NCI-H1436 (cell line): ENCODE data around the gene NHEJ1.
A peak's percentile ranks its signal among the peaks of the same experiment; 100 is the strongest.

Source experiments
- DNase-seq: peaks from one replicate; lab custom pipeline; 2025; lab: John Stamatoyannopoulos, UW

Gene NHEJ1

DNA sequence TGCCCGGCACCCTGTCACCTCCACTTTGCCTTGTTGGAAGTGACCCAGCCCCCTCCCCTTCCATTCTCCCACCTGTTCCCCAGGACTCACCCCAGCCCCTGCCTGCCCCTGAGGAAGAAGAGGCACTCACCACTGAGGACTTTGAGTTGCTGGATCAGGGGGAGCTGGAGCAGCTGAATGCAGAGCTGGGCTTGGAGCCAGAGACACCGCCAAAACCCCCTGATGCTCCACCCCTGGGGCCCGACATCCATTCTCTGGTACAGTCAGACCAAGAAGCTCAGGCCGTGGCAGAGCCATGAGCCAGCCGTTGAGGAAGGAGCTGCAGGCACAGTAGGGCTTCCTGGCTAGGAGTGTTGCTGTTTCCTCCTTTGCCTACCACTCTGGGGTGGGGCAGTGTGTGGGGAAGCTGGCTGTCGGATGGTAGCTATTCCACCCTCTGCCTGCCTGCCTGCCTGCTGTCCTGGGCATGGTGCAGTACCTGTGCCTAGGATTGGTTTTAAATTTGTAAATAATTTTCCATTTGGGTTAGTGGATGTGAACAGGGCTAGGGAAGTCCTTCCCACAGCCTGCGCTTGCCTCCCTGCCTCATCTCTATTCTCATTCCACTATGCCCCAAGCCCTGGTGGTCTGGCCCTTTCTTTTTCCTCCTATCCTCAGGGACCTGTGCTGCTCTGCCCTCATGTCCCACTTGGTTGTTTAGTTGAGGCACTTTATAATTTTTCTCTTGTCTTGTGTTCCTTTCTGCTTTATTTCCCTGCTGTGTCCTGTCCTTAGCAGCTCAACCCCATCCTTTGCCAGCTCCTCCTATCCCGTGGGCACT lies 21.9 kb upstream of the NHEJ1 start:
- DNase-seq = no peak

DNA sequence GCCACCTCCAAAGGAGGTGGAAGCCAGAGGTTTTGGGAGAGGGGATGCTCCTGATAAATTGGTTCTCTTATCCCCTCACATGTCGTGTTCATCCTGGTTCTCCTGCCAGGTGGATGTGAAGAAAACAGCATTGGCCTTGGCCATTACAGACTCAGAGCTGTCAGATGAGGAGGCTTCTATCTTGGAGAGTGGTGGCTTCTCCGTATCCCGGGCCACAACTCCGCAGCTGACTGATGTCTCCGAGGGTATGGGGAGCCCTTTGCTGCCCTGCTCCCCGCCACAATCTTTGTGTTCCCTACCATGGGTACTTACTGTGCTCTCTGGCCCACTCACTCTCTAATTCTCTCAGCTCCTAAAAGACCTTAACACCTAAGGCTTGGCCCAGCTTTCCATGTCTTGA lies 20.9 kb upstream of the NHEJ1 start:
- no peak for DNase-seq

DNA sequence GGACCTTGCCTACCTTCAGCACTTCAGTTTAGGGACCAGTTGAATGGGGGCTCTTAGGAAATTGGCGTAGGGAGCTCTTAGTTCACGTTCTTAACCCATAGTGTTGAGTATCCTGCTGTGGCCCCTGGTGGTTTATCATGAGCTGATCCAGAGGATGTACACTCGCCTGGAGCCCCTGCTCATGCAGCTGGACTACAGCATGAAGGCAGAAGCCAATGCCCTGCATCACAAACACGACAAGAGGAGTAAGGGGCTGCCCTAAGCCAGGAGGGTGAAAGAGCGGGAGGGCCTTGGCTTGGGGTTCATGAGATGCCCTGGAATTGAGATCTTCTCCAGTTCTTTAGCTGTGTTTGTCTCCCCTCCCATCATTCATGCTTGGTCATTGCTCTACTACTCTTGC lies 20.3 kb upstream of the NHEJ1 start:
- no peak for DNase-seq

DNA sequence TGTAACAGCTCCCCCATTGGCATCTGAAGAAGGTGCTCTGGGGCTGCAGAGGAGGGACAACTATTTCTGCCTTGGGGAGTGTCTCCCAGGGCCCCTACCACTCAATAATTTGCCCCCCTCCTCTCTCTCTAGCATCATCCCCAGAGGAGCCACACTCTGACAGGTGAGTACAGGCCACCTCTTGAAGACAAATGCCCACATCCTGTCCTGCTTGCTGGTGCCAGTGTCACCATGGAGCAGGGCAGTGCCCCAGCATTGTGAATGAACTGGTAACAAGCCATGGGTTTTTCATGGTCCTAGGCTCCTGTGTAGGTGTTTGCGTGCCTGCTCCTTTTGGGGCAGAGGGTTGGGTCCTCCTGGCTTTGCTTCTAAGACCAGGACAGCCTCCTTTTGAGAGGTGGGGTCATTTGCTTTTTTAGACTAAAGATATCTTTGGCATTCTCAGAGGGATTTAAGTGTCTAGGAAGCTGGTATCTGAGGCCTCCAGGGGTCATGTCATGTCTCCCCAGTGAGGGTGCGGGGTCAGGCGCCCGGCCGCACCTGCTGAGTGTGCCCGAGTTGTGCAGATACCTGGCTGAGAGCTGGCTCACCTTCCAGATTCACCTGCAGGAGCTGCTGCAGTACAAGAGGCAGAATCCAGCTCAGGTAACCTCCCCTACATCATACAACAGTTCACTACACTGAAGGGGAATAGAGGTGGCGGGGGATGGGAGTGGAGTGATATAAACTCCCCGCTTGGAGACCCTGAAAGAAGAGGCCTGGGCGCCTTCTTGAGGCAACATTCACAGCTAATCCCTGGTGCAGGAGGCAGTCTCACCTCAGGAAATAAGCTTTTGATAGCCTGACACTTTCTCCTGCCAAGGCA lies 19.2 kb upstream of the NHEJ1 start:
- DNase-seq = no peak

DNA sequence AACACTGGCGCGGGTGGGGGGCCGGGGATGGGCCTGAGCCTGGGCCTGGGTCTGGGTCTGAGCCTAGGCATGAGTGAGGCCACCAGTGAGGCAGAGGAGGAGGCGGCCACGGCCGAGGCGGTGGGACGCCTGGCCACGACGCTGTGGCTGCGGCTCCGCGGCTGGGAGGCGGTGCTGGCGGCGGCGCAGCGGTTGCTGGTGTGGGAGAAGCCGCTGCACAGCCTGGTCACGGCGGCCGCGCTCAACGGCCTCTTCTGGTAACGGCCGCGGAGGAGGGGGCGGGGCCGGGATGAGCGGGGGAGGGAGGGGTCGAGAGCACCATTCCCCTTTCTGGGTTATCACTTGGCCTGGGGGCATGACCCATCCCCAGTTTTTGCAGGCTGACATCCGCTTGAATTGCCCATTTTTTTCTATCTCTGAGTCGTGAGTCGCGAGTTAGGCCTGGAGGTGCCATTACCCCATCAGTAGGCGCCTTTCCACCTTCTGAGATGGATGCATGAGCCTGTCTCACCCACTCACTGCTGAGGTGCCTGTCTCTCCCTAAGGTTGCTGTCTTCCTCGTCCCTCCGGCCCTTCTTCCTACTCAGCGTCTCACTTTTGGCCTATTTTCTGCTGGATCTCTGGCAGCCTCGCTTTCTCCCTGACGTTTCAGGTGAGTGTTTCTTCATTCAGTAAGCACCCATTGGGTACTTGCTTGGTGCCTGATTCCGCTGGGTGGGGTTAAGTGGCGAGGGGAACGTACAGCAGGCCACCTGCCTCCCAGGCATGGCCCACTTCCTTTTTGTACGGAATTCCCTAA lies 18.0 kb upstream of the NHEJ1 start:
- DNase-seq = no peak

DNA sequence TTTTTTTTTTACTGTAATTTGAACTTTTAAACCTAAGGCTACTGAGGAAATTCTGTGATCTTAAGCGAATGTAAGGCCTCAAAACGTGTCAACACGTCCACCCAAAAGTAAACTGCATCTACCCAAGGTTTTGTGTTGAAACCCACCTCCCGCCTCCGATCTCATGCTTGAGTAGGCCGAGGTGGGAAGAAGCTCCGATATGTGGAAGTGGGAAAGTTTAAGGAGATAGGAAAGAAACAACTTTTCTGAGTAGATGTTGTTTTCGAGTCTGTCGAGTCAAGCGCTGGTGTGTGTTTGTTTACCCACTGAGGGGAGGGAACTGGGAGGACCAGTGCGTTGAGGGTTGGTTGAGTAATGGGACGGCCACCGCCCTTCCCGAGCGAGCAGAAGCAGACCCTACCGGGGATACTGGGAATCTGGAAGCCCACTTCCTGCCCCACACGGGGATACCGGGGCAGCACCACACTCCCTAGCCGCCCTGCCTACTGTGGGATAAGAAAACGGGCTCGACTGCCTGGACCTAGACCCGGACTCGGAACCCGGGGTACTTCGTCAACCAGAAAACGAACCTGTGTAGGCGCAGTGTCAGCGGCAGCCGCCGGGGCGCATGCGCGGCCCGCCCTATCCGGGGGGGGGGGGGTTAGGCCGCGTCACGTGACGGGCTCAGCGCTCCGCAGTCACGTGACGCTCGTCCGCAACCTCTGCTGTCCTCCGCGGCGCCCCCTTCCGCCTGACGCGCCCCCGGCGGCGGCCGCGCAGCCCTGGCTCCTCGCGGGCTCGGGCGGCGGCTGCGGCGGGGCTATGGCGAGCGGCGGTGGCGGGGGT lies 17.1 kb upstream of the NHEJ1 start, which contains the start of gene RETREG2:
RETREG2 (plus strand) TSS at position 724 of the 825 bp plus-strand sequence; CDS start at position 802, 78 bp downstream.
- peak; percentile 85 for DNase-seq

DNA sequence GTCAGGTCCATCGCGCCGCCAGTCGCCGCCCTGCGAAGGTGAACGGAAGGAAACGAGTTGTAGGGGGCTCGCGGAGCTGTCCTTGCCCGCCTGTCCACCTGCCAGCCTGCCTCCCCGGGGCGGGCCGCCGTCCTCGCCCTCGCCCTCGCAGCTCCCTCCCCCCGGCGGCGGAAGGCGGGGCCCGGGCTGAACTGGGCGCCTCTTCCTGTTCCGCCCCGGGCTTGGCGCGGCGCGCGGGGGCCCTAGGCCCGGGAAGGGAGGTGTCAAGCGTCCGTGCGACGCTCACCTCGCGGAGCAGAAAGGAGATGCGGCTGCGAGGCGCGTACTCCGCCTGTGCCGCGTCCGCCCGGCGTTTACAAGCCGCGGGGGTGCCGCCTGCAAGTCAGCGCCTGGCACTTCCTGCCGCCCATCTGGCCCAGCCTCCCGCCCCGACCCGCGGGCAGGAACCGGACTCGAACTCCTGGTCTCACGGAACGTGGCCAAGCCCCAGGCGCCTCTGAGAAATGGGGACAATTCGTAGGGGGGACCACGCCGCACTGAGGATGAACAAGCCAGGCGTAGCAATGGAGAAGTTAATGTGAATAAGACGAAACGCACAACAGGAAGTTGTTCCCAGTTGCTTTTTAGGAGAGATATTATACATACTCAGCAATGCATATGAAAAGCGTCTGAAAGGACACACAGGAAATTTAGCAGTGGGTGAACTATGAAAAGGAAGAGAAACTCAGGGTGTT lies 16.4 kb upstream of the NHEJ1 start, which contains the start of gene CNPPD1:
CNPPD1 (minus strand) TSS at position 108 of the 734 bp plus-strand sequence; CDS start at position 11, 97 bp downstream.
- peak; percentile 72 for DNase-seq

DNA sequence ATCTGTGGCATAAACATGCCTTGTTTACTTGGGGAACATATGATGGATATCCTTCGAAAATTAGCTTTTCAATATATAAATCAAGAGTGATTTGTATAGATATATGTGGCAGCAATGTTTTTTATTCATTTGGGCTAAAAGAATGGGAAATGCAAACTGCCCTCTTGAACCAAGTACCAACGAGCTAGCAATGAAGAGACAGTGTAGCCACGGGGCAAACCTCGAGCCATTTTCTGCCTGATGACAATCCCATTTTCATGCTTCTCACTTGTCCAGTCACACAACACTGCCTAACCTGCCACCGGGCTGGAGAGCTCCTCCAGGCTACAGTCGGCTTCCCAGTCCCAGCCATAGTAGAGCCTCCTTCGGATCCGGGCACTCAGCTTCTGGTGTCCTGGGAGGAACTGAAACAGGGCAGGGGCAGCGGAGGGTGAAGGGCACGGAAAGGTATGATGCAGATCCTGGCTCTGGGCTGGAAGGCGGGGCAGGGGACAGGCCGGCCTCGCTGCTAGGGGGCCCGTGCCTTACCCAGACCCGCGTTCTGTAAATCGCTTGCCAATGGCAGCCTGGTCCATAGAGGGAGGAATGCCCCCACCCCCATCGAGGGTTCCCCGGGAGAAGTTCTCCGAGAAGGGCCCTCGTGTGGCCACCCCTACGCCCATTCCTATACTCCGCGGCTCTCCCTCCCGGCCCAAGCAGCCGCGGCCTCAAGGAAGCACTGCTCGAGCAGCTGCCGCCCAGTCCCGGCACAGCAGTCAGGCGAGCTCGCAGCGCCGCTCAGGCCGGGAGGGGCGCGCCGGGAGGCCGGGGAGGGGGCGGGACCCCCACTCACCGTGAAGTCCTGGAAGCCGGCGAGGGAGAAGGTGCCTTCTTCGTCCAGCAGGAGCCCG lies 15.6 kb upstream of the NHEJ1 start:
- no peak for DNase-seq

DNA sequence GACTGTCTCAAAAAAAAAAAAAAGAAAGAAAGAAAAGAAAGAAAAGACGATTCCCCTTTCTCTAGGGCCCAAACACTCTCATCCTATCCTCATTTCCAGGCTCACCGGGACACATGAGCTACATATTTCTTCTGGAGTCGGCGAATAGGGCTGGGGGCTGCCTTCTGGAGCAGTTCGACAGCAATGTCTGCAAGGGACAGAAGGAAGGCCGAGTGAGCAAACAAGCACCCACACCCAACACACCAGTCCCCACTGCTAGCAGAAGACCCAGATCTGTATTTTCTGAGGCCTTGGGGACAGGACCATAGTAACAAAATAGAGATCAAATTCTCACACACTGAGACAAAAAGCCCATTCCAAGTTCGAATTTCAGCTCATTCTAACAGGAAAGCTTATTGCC lies 14.9 kb upstream of the NHEJ1 start:
- DNase-seq = no peak

DNA sequence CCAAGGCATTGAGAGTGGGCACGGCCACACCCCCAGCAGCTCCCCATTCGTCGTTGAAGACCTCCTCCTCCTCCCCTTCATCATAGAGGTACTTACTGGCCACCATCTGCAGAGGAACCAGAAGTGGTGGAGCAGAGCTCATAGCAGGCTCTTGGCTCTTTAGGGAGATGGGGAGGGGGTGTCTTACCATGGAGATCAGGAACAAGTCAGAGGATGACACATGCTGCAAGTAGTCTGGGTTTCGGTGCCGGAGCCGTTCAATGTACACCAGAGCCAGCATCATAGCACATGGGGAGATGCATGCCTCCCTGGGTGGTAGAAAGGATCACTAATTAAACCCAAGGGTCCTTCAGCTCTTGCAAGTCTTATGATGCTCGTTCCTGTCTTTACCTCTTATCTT lies 14.2 kb upstream of the NHEJ1 start:
- DNase-seq = no peak

DNA sequence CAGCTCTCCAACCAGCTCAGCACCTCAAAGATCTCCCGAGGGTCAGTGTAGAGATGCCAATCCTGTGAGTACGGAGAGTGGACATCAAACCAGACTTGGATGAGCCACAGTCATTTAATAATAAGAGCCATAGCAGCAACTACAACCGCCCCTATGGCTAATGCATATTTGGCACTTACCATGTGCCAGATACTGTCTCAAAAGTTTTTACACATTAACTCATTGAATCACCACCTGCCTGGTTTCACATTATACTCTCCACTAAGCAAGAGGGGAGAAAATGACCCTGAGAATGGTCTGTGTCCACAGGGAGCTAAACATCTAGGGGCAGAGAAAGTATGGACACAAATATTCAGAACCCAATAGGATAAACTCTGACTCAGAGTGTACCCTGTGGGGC lies 13.5 kb upstream of the NHEJ1 start:
- no peak for DNase-seq

DNA sequence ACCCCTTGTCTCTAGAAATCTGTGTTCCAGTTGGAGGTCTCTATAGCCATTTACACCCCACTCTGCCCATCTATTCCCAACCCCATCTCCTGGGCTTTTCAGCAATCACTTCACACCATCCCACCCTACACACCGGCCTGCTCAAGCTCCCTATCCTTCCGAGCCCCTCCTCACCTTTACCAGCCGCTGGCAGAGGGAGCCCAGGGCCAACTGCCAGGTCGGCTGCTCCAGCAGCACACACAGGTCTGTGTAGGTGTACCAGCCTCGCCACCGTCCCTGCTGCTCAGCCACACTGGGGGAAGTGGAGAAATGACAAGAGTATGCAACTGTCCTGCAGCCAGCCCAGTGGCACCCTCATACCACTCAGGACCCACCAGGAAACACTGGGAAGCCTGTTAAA lies 12.6 kb upstream of the NHEJ1 start:
- no peak for DNase-seq

DNA sequence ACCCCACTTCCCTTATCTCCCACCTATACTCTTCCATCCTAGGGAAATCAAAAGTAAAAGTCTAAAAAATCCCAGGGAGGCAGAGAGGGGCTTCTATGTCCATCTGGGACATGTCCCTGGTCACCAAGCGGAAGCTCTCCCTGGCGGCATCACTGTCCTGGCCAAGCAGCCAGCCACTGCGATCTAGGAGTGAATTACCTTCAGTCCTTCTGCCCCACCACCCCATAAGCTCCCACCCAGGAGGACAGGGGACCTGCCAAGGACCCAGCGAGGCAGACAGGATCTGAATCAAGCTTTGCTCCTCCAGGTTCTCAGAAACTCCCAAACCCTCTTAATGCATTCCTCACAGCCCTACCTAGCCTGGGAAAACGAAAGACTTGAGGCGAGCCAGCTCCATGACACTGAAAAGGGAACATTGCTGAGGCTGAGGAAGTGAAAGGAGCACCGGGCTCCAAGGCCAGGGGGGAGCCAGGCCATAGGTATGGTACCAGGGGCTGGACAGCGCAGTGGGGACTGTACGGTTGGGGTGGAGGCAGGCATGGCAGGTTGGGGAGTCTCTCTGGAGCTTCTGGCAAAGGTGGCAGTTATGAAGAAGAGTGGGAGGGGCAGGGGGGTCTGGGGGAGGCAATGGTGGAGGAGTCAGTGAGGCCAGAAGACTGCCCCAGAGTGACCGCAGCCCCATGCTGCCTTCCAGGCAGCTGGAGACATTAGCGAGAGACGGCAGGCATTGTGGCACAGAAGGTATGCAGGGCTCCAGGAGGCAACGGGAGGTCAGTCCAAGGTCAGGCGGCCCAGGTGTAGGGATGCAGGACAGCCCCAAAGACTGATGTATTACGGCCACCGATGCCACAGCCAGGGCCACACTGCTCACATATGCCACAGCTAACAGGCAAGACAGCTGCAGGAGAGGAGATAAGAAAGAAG lies 11.9 kb upstream of the NHEJ1 start:
- no peak for DNase-seq

DNA sequence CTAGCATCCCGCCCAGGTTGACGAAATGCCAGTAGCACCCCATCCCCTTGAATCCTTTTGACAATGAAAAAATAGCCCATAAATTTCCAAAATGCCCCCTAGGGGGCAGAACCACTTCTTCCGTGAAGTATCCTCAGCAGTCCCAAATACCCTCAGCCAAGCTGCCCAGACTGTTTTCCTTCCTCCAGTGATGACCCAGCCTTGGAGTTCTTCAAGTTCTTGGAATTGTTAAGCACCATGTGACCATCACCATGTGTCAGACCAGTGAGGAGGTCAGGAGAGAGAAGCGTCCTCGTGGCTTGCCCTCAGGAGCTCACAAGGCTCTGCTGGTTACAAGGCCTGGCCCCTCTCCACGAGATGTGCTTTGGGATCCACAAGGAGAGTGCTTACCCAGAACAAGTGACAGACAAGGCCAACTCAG lies 10.6 kb upstream of the NHEJ1 start:
- peak; percentile 22 for DNase-seq

DNA sequence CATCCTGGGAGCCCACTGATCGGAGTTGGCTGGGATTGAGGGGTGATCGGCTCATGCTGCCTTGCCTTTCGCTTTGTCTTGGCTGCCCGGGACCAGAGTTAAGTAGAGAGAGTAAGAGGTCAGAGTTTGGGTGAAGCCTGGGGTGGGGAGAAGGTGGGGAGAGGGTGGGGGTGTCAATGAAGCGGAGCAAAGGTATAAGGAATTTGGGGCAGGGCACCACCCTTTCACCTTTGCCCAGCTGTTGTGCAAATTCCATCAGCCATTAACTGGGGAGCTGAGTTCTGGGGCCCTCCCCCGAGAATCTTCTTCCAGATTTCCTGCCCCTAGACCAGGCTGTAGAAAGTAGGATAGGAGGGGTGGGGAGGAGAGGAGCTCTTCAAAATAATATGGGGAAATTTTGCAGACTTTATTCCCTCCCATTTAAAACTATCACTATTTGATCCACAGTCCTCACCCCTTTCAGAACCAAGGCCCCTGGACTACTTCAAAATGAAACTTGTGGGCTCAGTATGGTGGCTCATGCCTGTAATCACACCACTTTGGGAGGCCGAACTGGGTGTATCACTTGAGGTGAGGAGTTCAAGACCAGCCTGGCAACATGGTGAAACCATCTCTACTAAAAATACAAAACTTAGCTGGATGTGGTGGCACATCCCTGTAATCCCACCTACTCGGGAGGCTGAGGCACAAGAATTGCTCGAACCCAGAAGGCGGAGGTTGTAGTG lies 9.5 kb upstream of the NHEJ1 start, which contains the start of gene SLC23A3:
SLC23A3 (minus strand) TSS at position 100 of the 725 bp plus-strand sequence; CDS start at position 55, 45 bp downstream.
- DNase-seq = no peak

DNA sequence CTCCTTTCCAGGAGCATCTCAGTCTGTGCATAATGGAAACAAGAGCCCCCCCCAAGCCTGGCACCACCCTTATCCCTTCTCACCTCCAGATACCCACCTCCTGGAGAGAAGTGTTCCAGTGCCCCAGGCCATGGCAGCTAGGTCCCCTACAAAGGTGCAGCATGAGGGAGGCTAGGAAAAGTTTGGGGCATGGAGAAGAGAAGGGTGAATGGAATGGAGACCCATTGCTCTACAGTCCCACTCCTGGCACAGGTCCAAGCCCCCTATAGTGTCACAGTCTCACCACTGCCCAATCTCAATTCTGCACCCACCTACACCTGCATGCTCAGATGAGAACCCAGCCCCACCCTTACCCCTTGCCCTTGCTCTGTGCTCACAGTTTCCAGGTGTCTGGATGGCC lies 8.3 kb upstream of the NHEJ1 start:
- DNase-seq = no peak

DNA sequence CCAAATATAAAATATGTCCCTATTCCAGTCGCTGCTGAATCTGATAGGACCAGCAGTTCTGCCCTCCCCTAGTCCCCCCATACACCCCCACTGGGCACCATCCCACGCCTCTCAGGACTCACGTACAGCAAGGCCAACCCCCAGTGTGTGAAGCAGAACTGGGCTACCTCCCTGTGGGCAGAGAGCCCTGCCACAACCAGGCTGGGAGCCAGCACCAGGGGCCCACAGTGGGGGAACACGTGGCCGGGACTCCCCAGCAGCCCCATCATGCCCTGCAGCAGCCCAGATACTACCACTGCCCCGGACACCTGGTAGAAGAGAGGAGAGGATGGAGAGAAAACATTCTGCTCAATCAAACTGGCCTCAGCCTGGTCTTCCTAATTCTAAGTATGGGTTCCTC lies 7.9 kb upstream of the NHEJ1 start:
- no peak for DNase-seq

DNA sequence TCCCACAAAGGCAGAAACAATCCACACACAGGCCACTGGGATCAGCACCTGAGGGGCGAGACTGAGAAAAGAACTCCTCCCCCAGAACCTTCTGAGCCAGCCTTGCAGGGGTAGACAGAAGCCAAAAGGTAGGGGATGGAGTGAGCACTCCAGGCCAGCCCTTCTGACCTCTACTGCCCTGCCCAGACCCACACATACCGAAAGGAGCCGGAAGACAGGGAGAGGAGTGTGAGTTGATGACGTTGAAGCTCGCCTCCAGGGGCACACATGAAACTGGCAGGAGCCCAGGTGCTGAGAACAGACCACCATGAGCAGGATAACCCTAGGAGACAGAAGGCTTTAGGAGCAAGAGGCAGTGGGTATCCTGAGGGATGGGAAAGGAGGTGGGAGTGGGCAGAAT lies 7.4 kb upstream of the NHEJ1 start:
- DNase-seq = no peak
